PFSK-1 (cell line): ENCODE data around the gene PTPRJ.

ENCODE experiments used
- FOXP2 ChIP-seq: optimal IDR thresholded peaks from 2 replicates; pipeline ENCODE3; 2011; ENCODE audit warnings: borderline replicate concordance, control low read depth, inconsistent platforms; ENCODE audit not compliant: insufficient read depth; ENCODE audit errors: extremely low read length, extremely low read depth
- SIN3A ChIP-seq: IDR thresholded peaks from 2 replicates; pipeline ENCODE4 v1.6.1; 2012; ENCODE audit warnings: mild to moderate bottlenecking, low read length, moderate library complexity, borderline replicate concordance; ENCODE audit not compliant: insufficient read depth

- TF ChIP-seq FOXP2: no peak
- no peak for TF ChIP-seq SIN3A
These were observed 182.5 kb downstream of the PTPRJ start for GRCh38 chr11:48162885-48163268.
